ENCODE measurements around the gene ERG. TPM values are rescaled to one million over a fixed set of nuclear protein-coding genes. Genes with fewer than 3 reads are reported as not detected.

ERG gene
- total and polyA plus RNA-seq, 2 of the 8 experiments (the other 6 are each of a cell fraction or from before 2014, with no cell fraction given), result 1.0 to 3.0 TPM

- Histone ChIP-seq H3K36me3 (ENCODE audit: control insufficient read depth in 2 of 4, insufficient read depth in 4 of 4, low read length in 3 of 4) (no peaks in the 10 kb centered on the region), H3K14ac (ENCODE audit: insufficient read length) (no peak overlapping the region), H3K9me3 (ENCODE audit: insufficient read depth in 2 of 2, low read depth in 1 of 2, low read length in 1 of 2) (no peaks in the 10 kb centered on the region), H4K20me1 (replicated peaks in 1 of 2; ENCODE audit: control insufficient read depth in 1 of 2, insufficient read depth in 2 of 2, low read length in 2 of 2) (no peaks in the 10 kb centered on the region), H2BK15ac (ENCODE audit: low read length) (no peak overlapping the region), H4K8ac (ENCODE audit: extremely low read depth, insufficient read depth, low read length) (no peak overlapping the region), H3K79me1 (ENCODE audit: low read depth, low read length) (no peaks in the 10 kb centered on the region), H4K91ac (replicated peaks; ENCODE audit: insufficient read length, low read length) (no peak overlapping the region), H3K23ac (ENCODE audit: insufficient read length) (no peak overlapping the region), H3K56ac (replicated peaks; ENCODE audit: insufficient read length, low read depth, low read length) (no peak overlapping the region), H3K18ac (ENCODE audit: extremely low read depth, low read length) (no peak overlapping the region), H3K4me3 (ENCODE audit: extremely low read depth in 1 of 4, insufficient read depth in 2 of 4, low read depth in 3 of 4, low read length in 4 of 4) (no peak overlapping the region), H3K23me2 (ENCODE audit: low read depth, low read length) (no peaks in the 10 kb centered on the region), H3K9ac (replicated peaks in 1 of 4; ENCODE audit: extremely low read depth in 1 of 4, low read depth in 3 of 4, low read length in 3 of 4) (no peak overlapping the region), H3K4me1 (replicated peaks in 1 of 4; ENCODE audit: control insufficient read depth in 3 of 4, insufficient read depth in 4 of 4, low read length in 3 of 4) (no peaks in the 10 kb centered on the region), H3K4me2 (ENCODE audit: insufficient read depth in 1 of 2, low read depth in 2 of 2, low read length in 2 of 2) (no peak overlapping the region), H2AK5ac (ENCODE audit: low read depth, low read length) (no peak overlapping the region), H2BK5ac (ENCODE audit: low read depth, low read length) (no peak overlapping the region), H3K4ac (replicated peaks; ENCODE audit: insufficient read length, low read depth, low read length) (no peak overlapping the region), H3K79me2 (ENCODE audit: control insufficient read depth in 1 of 2, insufficient read depth in 2 of 2, low read length in 2 of 2) (no peaks in the 10 kb centered on the region), H2BK20ac (ENCODE audit: low read length) (no peak overlapping the region), H3K27ac (ENCODE audit: low read depth, low read length) (no peak overlapping the region), H2BK12ac (ENCODE audit: low read depth, low read length) (no peak overlapping the region), H3K27me3 (replicated peaks in 1 of 4; ENCODE audit: control insufficient read depth in 3 of 4, extremely low read depth in 1 of 4, insufficient read depth in 3 of 4, low read length in 3 of 4) (no peaks in the 10 kb centered on the region), H2AFZ (ENCODE audit: low read length) (no peak overlapping the region), H4K5ac (ENCODE audit: insufficient read length, low read depth, low read length) (no peak overlapping the region), H2BK120ac (replicated peaks; ENCODE audit: low read depth, low read length) (no peak overlapping the region)
- POLR2A ChIA-PET (ENCODE audit: partially characterized antibody), result no interaction called here
- FAIRE-seq (no peak), DNase-seq (ENCODE audit: low read depth in 1 of 2, low spot score in 2 of 2) (no peak)
- TF ChIP-seq, protein P1, sequence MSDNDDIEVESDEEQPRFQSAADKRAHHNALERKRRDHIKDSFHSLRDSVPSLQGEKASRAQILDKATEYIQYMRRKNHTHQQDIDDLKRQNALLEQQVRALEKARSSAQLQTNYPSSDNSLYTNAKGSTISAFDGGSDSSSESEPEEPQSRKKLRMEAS (IDR thresholded peaks at IDR 0.05), result no peak
- no peak for TF ChIP-seq GTF2F1 (IDR thresholded peaks at IDR 0.05; ENCODE audit: borderline replicate concordance, low read depth, low read length)
- no peak for TF ChIP-seq EGR1 (IDR thresholded peaks at IDR 0.05; ENCODE audit: borderline replicate concordance, low read depth, low read length)
- WGBS, 2 experiments (ENCODE audit: extremely low coverage in 1 of 2, insufficient coverage in 1 of 2, insufficient read length in 1 of 2, insufficient replicate concordance in 2 of 2, low coverage in 1 of 2, low lambda C conversion rate in 2 of 2, missing lambda C conversion rate in 1 of 2), result 91% methylated on average over 6 of the region's 6 CpGs; no CpG with 5 or more reads in 1 of the 2 experiments
- CTCF ChIA-PET (ENCODE audit: partially characterized antibody), result interaction anchor here (0.7 to 3.0 kb wide), 8 partner anchors 9 to 217 kb away, joined by 3 to 18 read pairs (median 4); no protein-coding TSS in a partner anchor
Observed at GRCh38 chr21:38343691-38344090, 154.6 kb downstream of the ERG start.

Data from H1 (cell line).